Activated CD4-positive, CD25-positive, alpha-beta regulatory T cell (primary cell): Measurements from ENCODE around the gene SH2D6.
A peak's percentile ranks its signal among the peaks of the same experiment; 100 is the strongest.
"Not testable (repeated sequence)": the region's sequence is repeated elsewhere in the genome, so short reads cannot be mapped to it uniquely, and the experiment has no call there.

Experiments used
- DNase-seq, 4 experiments: peaks; one replicate each; lab custom pipeline; 2025; lab: John Stamatoyannopoulos, UW

The SH2D6 gene

DNA sequence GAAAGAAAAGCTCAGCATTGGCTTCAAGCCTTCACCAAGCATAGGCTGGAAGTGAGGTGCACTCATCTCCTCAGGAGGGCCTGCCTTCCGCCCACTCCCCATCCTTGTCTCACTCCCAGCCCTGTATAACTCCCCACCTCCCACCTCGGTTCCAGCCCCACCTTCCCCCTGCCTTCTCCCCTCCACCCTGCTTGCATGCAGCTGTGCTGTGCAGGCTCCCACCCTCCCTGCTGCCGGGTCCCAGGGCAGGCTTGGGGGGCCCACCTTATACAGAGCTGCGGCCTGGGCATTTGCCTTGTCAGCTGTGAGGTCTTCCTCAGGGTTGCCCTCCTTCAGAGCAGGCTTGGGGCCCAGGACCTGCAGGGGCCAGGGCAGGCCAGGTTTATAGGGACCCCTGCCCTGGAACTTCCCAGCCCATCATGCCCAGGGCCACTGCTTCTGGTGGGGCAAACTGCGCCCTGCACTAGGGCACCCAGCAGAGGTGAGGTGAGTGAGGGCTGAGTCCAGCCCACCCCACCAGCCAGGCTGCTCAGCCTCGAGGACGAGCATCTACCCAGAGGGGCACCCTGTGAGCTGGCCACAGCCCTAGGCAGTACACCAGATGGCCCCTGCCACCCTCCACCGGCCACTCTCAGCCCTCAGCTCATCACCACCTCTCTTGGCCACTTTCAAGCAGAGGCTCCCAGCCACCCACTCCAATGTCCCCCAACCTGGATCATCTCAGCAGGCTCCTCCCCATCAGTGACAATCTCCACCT, 19.9 kb upstream of the SH2D6 start:
- DNase-seq, result no peak

DNA sequence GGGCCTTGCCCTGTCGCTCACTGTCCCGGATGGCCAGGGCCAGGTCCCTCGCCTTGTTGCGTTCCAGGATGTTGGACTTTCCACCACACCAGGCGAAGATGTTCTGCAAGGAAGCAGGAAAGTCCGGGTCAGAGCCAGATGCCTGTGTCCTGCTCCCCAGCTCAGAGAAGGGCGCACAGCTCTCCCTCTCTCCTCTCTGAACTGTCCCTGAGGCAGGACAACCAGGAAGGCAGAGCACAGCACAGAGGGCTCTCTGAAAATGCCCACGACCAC, 19.4 kb upstream of the SH2D6 start:
- DNase-seq, result no peak

DNA sequence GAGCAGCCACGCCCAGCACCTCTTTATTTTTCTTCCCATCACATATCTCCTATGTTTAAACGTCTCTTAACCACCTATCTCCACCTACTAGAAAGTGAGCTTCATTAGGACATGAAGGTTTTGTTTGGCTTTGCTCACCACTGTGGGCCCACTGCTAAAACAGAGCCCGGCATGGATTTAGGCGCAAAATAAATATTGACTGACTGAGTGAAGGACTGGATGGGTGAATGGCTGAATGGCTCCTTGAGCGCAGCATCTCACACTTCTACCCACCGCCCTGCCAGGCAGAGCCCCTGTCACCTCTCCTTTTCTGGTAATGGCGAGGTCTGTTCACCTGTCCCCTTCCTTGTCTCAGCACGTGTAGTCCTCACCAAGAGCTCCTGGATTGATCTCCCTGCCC, 18.5 kb upstream of the SH2D6 start:
- DNase-seq, result no peak

DNA sequence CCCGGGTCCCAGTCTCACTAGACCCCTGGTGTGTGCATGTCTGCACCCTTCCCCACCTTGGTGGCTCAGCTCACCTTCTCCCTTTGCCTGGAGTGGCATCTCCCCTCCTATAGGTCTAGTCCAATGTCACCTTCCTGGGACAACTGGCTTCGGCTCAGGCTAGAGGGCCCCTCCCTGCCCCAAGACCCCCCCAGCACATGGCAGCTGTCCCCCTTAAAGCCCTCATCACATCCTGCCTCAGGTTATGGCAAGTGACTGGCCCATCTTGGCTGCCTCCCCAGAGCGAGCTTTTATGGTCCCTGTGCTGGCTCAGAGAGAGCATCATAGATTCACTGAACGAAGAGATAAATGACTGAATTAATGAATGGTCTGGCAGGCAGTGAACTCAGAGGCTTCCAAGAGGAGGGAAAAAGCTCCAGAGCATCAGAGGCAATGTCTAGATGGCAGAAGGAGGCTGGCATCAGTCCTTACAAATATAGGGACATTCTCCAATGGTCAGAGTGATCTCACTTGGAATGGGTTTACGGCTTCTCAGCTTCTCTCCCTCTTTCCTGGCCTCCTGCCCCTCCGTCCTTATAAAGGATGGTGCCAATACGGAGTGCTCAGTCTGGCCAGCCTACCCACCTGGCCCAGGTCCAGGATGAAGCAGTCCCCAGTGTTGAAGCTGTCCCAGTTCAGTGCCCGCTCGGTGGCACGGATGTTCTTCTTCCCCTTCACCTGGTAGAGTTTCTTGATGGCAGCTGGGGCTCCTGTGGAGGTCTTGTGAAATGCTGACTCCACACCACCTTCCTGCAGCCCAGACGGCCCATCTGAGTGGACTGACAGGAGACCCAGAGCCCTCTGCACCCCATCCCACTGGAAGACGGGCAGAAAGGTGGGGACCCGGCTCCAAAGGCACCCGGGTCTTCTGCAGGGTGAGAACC, 17.7 kb upstream of the SH2D6 start:
- DNase-seq, result no peak

DNA sequence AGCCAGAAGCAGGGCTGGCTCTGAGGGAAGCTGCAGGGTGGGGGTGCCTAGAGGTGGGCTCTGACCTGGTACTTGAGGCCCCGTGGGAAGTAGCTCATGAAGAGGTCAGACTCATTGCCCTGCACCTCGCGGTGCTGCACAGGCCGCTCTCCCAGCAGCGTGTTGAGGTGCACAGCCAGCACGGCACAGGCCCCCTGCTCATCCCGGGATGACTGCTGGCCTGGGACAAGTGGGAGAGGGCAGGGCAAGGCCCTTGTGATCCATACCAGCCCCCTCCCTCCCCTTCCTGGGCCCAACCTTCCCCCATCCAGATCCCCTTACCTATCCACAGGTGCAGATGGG, 17.1 kb upstream of the SH2D6 start:
- no peak for DNase-seq

DNA sequence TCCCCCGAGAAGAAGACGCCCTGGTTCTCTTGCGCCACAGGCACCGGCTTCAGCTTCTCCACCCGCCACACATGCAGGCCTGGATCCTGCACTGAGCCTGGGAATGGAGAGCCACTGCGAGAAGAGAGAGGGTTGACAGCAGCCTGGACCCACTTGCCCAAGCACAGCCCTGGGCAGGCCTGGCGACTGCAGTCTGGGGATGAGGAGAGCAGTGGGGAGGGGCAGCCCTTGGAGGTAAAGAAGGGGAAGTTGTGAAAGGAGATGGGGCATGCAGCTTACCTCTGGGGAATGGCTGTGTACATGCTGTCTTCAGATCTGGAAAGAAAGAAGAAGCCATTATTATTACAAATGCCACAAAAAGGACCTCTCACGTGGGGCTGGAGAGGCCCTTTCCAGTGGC, 16.7 kb upstream of the SH2D6 start:
- no peak for DNase-seq

DNA sequence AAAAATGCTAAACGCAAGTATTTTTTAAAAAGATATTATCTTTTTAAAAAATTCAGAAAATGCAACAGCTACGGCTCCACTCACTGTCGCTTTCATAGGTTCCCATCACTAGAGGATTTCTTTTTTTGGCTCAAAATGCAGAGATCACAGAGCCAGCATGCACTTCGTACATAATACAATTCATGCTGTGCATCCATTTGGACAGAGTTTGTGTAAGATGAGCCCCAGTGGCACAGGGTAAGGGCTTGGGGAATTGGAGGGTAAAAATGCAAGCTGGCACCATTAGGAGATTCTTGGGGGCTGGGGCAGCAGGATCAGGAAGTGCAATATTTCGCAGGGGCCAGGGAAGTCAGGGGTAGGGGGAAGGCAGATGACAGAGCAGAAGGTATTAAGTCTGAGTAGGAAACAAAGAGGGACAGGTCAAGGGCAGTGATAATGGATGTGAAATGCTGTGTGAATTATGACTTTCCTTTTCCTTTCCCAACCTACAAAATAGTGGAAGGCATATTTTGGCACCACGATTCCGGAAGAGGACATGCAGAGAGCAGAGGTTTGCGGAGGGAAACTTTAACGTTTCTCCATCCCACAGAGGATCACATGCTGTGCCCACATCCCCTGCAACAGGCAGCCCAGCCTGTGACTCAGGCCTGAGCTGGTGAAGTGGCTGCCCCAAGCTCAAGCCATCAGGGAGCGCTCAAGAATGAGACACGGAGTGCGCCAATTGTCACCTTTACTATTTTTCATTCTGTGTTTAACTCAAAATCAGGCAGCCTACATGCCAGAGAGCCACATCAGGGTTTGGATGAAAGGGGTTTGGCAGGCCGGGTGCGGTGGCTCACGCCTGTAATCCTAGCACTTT, 13.1 kb upstream of the SH2D6 start:
- no peak for DNase-seq

DNA sequence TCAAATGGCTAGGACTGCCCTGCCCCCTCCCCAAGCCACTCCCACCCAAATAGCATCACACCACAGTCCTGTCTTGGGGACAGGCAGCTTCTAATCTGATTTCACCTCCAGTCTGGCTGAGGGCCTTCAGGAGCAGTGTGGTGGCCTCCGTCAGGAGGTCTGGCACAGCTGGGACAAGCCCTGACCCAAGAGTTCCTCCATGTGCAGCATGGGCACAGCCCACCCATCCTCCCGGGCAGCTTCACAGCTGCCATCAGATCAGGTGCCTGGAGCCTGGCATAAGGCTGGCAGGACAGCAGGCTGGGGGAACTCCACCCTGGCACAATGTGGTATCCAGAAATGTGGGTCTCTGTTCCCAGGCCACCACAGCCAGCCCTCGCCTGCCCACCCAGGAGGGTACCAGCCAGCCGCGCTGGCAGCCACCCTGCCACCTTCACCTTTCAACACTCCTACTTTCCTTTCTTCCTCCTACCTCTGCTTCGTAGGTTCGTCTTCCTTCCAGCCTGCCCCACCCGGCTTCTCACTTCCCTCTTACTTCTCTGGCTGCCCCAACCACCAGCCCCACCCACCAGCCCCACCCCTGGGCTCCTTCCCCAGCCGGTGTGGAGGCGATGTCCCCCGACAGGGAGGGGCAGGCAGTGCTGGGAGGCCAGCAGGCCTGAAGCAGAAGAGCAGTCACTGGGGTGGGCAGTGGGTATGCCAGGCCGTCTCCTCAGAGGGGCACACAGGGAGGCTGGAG, 8.5 kb upstream of the SH2D6 start, which contains the start of gene CAPG:
CAPG (minus strand) TSS at position 522 of the 739 bp plus-strand sequence. CDS start 8,221 bp downstream, outside the sequence.
- DNase-seq, result no peak

DNA sequence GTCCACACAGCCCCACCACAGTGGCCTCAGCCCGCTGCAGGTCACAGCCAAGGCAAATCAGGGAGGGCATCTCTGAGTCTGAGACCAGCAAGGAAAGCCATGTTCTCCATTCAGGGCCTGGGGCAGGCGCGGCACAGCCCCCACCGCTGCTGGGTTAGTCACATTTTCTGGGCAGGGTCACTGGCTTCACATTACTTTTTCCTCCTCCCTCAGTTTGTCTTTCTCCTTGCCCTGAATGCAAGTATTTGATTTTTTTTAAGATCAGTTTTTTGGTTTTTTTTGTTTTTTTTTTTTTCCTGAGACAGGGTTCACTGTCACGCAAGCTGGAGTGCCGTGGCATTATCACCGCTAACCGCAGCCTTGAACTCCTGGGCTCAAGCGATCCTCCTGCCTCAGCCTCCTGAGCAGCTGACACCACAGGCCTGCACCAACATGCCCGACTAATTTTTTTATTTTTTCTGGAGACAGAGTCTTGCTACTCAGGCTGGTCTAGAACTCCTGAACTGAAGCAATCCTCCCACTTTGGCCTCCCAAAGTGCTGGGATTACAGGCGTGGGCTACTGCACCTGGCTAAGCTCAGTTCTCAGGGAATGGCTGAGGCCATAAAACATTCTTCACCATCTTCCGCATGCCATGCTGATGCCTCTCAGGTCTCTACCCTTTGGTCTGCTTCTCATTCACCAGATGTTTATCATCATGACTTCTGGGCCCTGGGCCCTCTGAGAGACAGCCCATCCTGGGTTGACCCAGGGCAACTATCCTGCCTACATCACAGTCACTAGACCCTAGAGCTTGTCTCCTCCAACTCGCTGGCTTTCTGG, 7.7 kb upstream of the SH2D6 start:
- no peak for DNase-seq

DNA sequence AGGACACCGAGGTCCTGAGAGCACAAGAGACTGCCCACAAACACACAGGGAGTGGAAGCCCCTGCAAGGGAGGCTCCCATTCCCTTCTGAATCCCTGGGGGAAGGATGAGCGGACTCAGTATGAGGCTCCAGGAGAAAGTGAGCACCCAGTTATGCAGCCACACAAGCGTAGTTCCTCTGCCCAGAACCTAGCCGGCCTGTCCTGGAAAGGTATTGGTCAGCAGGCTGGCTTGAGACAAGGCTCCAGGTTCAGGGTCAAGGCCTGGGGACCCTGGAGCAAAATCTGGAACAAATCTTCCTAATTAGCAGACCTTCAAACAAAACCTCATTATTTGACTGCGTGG, 7.1 kb upstream of the SH2D6 start:
- DNase-seq, result no peak

DNA sequence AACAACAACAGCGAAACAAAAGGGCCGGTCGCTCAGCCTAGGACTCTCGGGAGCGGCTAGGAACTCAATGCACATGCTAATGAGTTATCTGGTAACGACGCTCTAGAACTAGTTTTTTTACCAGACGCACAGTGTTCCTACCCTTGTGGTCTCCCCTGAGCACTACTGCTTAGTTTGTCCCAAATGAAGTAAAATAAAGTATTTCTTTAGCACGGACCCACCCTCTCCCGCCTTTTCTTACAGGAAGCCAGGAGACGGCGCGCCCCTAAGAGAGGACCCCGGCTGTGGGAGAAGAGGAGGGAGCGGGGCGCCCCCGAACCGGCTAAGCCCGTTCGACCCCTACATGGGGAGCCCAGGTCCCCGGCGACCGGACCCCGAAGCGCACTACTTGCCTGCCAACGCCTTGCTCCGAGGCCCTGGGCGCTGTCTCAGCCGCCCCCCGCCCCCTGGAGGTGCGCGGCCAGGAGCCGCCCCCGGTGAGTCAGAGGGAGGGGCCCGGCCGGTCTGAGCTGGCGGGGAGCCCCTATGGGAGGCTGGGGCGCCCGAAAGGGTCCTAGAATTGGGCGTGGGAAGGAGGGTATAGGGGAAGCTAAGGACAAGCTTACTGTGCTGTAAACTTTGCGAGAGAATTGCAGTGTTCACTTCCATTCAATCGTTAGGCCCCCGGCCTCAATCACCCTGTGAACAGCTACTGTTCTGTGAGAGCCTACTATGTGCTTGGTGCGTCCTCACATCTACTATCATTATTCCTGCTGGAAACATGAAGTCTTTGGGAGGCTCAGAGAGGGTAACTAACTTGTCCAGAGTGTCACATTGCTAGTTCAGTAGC, 4.7 kb upstream of the SH2D6 start:
- DNase-seq, result no peak

DNA sequence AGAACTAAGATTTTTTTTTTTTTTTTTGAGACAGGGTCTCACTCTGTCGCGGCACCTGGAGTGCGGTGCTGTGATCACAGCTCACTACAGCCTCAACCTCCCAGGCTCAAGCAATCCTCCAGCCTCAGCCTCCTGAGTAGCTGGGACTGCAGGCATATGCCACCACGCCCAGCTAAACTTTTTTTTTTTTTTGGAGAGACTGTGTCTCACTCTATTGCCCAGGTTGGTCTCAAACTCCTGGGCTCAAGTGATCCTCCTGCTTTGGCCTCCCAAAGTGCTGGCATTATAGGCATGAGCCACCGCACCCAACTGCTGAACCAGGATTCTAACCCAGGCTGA, 4.1 kb upstream of the SH2D6 start:
- DNase-seq, result not testable (repeated sequence)

DNA sequence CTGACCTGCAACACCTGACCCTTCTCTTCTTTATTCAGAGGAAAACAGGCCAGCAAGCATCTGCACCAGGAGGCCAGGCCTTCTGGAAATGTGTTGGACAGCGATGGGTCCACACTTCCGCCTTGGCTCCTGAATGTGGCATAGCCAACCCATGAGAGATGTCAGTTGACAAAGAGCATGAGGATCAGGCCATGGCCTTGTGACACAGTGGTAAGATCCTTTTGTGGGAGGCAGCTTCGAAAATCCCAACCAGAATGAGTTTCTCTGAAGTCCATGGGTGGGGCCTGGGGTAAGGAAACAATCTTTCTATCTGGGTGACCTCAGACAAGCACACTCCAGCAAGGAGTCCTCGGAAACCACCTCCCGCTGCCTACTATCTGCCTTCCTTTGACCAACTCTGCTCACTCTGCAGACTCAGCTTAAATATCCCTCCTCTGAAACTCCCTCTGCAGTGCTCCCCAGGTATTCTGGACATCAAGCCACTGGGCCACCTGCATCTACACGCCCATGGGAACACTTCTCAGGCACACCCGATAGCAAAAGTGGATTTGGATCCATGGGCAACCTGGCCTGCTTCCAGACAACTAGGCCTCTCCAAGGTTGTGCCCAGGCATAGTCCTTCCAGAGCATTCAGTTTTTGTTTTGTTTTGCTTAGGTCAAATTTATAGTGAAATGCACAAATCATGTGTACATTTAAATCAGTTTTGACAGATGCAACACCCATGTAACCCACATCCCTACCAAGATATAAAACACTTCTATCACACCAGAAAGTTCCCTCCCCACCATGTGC, 3.6 kb upstream of the SH2D6 start:
- no peak for DNase-seq

DNA sequence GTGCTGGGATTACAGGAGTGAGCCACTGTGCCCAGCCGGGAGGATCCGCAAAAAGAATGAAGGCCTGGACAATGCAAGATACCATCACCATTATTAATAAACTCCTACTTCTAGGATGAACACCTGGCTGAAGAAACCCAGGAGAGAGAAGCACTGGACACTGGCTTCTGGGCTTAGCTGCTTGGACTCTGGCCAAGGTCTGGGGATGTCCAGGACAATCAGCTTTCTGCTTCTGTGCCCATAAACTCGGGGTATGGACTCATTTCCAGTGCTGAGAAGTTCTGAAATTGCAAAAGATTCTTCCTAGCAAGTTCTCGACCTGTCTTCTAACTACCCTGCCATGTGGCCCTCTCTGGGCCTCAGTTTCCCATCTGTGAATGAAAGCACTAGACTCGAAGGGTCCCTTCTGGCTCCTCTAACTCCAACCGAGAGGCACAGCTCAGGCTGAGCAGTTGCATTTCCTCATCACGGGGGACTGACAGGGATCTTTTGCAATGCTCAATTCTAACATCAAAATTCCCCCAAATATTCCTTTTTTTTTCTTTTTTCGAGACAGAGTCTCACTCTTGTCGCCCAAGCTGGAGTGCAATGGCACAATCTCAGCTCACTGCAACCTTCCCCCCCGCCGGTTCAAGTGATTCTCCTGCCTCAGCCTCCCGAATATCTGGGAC, 2.4 kb upstream of the SH2D6 start:
- no peak for DNase-seq

DNA sequence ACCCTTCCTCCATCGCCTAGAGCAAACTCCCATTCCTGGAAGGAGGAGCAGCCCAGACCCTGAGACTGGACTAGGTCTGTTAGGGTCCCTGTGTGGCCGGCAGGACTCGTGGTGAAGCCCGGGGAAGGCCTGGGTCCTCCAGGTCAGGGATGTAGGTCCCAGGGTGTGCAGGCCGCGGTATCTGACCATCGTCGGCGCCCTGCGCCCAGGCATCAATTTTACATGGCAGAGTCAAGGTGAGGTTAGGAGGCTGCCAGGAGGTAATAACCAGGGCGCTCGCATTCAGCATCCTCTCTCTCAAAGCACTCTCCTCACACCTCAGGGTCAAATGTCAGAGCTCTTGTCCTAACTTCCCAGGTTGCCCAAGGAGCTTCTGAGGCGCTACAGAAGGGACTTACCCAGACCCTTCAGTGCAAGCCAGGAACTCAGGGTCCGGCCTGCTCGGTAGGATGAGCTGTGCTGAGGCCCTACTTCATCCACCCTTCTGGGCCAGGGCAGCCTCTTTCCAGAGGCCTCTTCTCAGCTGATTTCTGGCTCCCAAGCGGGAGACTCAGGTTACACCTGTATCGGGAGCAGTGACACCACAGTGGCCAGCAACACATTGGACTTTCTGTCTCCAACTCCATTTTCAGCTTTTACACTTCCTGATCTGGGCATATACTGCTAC, 628 bp downstream of the SH2D6 start:
- DNase-seq, result no peak

DNA sequence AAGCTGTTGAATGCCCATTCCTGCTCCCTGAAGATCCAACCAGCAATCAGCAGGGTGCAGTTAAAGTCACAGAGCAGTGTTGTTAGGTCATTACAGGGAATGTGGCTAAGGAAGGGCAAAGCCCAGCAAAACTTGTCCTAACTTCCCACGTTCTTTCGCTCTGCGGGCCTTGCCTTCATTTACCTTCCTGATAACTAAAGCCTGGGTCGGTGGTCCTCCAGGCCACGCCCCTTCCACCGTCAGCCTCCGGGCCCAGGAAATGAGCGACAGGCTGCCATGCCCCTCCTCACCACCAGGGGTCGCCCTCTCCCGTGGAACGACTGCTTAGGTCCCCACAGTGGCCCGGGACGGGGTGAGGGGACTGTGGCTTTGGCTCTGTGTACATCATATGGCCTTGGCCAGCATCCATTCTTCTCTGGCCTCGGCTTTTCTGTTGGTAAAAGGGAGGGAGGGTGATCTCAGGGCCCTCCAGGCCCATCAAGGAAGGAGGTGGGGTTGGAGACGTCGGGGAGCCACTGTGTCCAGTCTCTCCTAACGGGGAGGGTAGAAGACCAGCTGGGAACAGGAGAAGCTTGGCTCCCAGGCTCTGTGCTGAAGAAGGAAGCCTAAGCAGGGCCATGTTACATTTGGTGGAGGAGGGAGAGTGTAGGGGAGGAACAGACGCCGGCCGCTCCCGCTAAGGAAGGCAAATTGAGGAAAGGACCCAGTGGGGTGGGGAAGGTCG, 2.2 kb downstream of the SH2D6 start:
- peak; percentile 76 to 97 (median 86) for DNase-seq

DNA sequence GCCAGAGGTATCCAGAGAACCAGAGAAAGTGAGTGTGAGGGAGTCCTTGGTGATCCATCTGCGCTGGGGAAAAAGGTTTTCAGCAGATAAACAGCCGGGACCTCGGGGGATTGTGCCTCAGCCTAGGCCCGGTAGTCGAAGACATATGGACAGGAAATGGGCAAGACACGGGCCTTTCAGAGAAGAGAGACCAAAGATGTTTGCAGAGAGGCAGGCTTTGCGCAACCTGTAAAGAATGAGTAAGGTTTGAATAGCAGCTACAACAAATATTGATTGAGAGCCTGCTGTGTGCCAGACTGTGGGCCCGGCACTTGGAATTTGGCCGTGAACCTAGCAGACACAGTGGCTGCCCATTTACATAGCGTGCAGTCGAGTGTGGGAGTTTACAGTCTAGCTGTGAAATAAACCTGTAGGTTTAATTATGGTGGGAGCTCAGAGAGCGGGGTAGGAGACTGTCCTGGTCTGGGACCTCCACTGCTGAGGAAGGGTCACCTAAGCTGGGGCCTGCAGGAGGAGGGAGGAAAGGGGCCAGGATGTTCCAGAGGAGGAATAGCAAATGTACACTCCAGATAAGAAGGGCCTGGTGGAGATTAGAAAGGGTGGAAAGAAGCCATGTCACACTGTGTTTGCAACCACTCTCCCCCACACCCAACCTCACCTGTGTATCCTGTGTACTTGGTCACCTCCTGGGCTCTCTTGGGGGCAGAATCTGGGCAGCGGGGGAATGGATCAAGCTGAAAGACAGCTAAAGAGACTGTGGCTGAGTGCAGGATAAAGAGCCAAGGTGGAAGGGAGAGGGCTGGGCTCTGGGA, 3.0 kb downstream of the SH2D6 start:
- no peak for DNase-seq
